GM12801 (cell line): ENCODE results near the gene NHERF1.

Experiments
- CTCF ChIP-seq: IDR thresholded peaks from one replicate; pipeline ENCODE4 v1.5.1; 2011; ENCODE audit warnings: control low read depth; ENCODE audit not compliant: insufficient read length; ENCODE audit errors: extremely low read depth

Gene NHERF1

GRCh38 chr17:74807441-74807840, 59.0 kb downstream of the NHERF1 start:
- TF ChIP-seq CTCF: no peak

- TF ChIP-seq CTCF: no peak
Observed at GRCh38 chr17:74807925-74808324, 59.5 kb downstream of the NHERF1 start.

- no peak for TF ChIP-seq CTCF
Observed at GRCh38 chr17:74808714-74809430, 60.4 kb downstream of the NHERF1 start.

DNA sequence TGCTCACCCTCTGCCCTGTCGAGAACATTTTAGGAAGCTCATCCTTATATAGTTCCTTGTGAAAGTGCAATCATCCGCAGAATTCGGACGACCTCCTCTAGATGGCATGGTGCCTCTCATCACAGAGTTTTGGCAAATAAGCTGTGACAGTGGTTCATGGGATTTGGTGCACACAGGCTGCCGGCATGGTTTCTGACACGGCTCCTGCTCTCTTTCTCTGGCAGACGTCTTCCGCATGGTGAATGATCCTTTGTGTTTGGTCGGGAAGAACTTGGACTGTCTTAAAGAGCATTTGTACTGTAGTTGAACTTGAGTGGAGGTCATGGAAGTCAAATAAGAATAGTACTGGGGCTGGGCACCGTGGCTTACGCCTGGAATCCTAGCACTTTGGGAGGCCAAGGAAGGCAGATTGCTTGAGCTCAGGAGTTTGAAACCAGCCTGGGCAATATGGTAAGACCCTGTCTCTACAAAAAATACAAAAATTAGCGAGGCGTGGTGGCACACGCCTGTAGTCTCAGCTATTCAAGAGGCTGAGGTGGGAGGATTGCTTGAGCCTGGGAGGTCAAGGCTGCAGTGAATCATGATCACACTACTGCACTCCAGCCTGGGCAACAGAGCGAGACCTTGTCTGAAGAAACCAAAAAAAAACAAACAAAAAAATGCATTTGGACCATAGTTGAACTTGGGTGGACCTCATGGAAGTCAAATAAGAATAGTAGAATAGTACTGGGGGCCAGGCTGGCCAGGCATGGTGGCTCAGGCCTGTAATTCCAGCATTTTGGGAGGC, 62.5 kb downstream of the NHERF1 start:
- no peak for TF ChIP-seq CTCF

GRCh38 chr17:74812109-74813009, 63.9 kb downstream of the NHERF1 start:
- no peak for TF ChIP-seq CTCF

GRCh38 chr17:74814453-74814852, 66.0 kb downstream of the NHERF1 start:
- TF ChIP-seq CTCF: no peak

GRCh38 chr17:74815067-74815466, 66.6 kb downstream of the NHERF1 start:
- TF ChIP-seq CTCF: no peak
